Panc1 (cell line): ENCODE results near the gene MPZL3. TPM values are rescaled to one million over a fixed set of nuclear protein-coding genes. Genes with fewer than 3 reads are reported as not detected.
A peak's percentile ranks its signal among the peaks of the same experiment; 100 is the strongest.

Source experiments
- ATAC-seq: fragments of 200-7000 bp; cut with Tn5 transposase; 2 replicates; pipeline ENCODE4 v1.9.1; 2020; ENCODE audit warnings: mild to moderate bottlenecking, moderate library complexity
- BruUV-seq: library from RNA; stranded (reverse); fragments of 400-500 nt; replicated peaks from 2 replicates; lab custom pipeline; 2021; lab: Mats Ljungman, UMichigan
- CTCF ChIA-PET: fragments of 300-600 bp; sonication (Branson Sonifier 250); formaldehyde crosslinking; loops from one replicate; lab custom pipeline; 2022; ENCODE audit warnings: antibody characterized with exemption; lab: Charles Lee
- POLR2A ChIA-PET: fragments of 300-600 bp; sonication (Branson Sonifier 250); formaldehyde crosslinking; loops from one replicate; lab custom pipeline; 2022; ENCODE audit warnings: antibody characterized with exemption; lab: Charles Lee
- DNase-seq: peaks from one replicate; pipeline ENCODE4 v3.0.0-alpha.2; 2010; ENCODE audit warnings: low read depth, low spot score
- H3K27ac ChIP-seq: 2 replicates; pipeline ENCODE4 v1.5.1; 2011; ENCODE audit warnings: mild to moderate bottlenecking, low read length, inconsistent platforms
- H3K27me3 ChIP-seq: fragments of 200-500 bp; sonication (Bioruptor generic); 2 replicates; pipeline ENCODE4 v1.6.0; 2014; ENCODE audit warnings: low read length, inconsistent platforms; ENCODE audit not compliant: control insufficient read depth, insufficient read depth
- H3K36me3 ChIP-seq: fragments of 200-500 bp; sonication (Bioruptor generic); 2 replicates; pipeline ENCODE4 v1.5.1; 2014; ENCODE audit warnings: inconsistent platforms, mild to moderate bottlenecking, low read length, moderate library complexity; ENCODE audit not compliant: control insufficient read depth, insufficient read depth
- H3K4me1 ChIP-seq: 2 replicates; pipeline ENCODE4 v1.5.1; 2011; ENCODE audit warnings: inconsistent platforms, mild to moderate bottlenecking, low read length, moderate library complexity; ENCODE audit not compliant: control insufficient read depth, insufficient read depth
- H3K4me3 ChIP-seq, 2 experiments: 2 replicates each; pipeline ENCODE4 v1.5.1; 2011 to 2012; ENCODE audit warnings: low read depth in 2 of 2, low read length in 2 of 2, mild to moderate bottlenecking in 2 of 2, inconsistent platforms in 1 of 2, moderate library complexity in 1 of 2
- H3K9me3 ChIP-seq: fragments of 200-500 bp; sonication (Bioruptor generic); 2 replicates; pipeline ENCODE4 v1.5.1; 2014; ENCODE audit warnings: low read depth, mild to moderate bottlenecking, inconsistent platforms, low read length, moderate library complexity; ENCODE audit not compliant: control insufficient read depth, insufficient read depth
- CTCF ChIP-seq: fragments of 450-650 bp; IDR thresholded peaks from 2 replicates; pipeline ENCODE4 v1.5.1; 2017; ENCODE audit warnings: mild to moderate bottlenecking
- POLR2AphosphoS5 ChIP-seq: IDR thresholded peaks from 2 replicates; pipeline ENCODE4 v1.6.1; 2012; ENCODE audit warnings: mild to moderate bottlenecking, low read depth, low read length, moderate library complexity
- REST ChIP-seq, 2 experiments: IDR thresholded peaks; 2 replicates each; pipeline ENCODE4 v1.6.1; 2011 to 2012; ENCODE audit warnings: low read depth in 2 of 2, control low read depth in 1 of 2, low read length in 1 of 2, mild to moderate bottlenecking in 1 of 2, moderate library complexity in 1 of 2; ENCODE audit not compliant: insufficient read depth in 1 of 2
- SIN3A ChIP-seq: IDR thresholded peaks from 2 replicates; pipeline ENCODE4 v1.6.1; 2012; ENCODE audit warnings: low read depth, mild to moderate bottlenecking, low read length, moderate library complexity, borderline replicate concordance; ENCODE audit not compliant: insufficient read depth
- TCF7L2 ChIP-seq: IDR thresholded peaks from 2 replicates; pipeline ENCODE4 v1.6.1; 2011; ENCODE audit warnings: mild to moderate bottlenecking, low read depth, low read length, inconsistent platforms
- in situ Hi-C: cut with HindIII; loops from 2 replicates; pipeline ENCODE4 v1.10.0; 2016; ENCODE audit warnings: low sequenced_read_pairs, low pct_unique_long_range_greater_than_20kb
- intact Hi-C: fragments of 100-400 bp; cut with micrococcal nuclease; formaldehyde crosslinking; loops from one replicate; pipeline ENCODE4 v1.10.0; 2022; ENCODE audit not compliant: unreplicated experiment
- total RNA-seq: library from RNA; stranded (reverse); gene quantifications from one replicate; pipeline ENCODE4 v1.2.1, GENCODE V29; 2021; ENCODE audit not compliant: unreplicated experiment

MPZL3 gene
- total RNA-seq, 1 experiment from 2014 or later, result 1.0 TPM

- POLR2A ChIA-PET, result no interaction called here
- CTCF ChIA-PET, result no interaction called here
- TF ChIP-seq TCF7L2 (no peak), POLR2AphosphoS5 (no peak), REST (IDR thresholded peaks at IDR 0.05; ENCODE audit: insufficient read depth in 1 of 2, low read depth in 2 of 2, low read length in 1 of 2) (no peak), SIN3A (no peak)
- Histone ChIP-seq H3K27me3 (peaks cover 3% of the 10 kb centered on the region; the same call in 1 of the 2 replicates), H3K9me3 (no peaks in the 10 kb centered on the region), H3K4me1 (no peaks in the 10 kb centered on the region; the same call in 1 of the 2 replicates), H3K4me3 (no peak overlapping the region), H3K27ac (no peak overlapping the region), H3K36me3 (no peaks in the 10 kb centered on the region)
- in situ Hi-C loops (no loop called here), intact Hi-C loops (no loop called here)
- ATAC-seq (0 out of 2 replicates have a peak, but pooled peaks have one; percentile 42), DNase-seq (no peak)
- BruUV-seq, result no TSS peak
These were observed 30.4 kb upstream of the MPZL3 start for GRCh38 chr11:118282606-118283005.

GRCh38 chr11:118281284-118281683 lies 29.1 kb upstream of the MPZL3 start:
- Histone ChIP-seq H3K36me3 (no peaks in the 10 kb centered on the region), H3K4me3 (no peak overlapping the region), H3K27ac (no peak overlapping the region), H3K9me3 (no peaks in the 10 kb centered on the region), H3K27me3 (no peaks in the 10 kb centered on the region), H3K4me1 (no peaks in the 10 kb centered on the region)
- BruUV-seq, result no TSS peak
- intact Hi-C loops (no loop called here), in situ Hi-C loops (no loop called here)
- ChIA-PET POLR2A (no interaction called here), CTCF (no interaction called here)
- ATAC-seq, result no peak
- DNase-seq, result no peak
- TF ChIP-seq SIN3A (no peak), CTCF (no peak), TCF7L2 (no peak), POLR2AphosphoS5 (no peak), REST (IDR thresholded peaks at IDR 0.05; ENCODE audit: insufficient read depth in 1 of 2, low read depth in 2 of 2, low read length in 1 of 2) (no peak)
